NB4 (cell line): ENCODE data around the gene AJUBA.
"Not testable (repeated sequence)": the region's sequence is repeated elsewhere in the genome, so short reads cannot be mapped to it uniquely, and the experiment has no call there.

ENCODE experiments used
- MYC ChIP-seq: IDR thresholded peaks from 2 replicates; pipeline ENCODE4 v1.6.1; 2011; ENCODE audit warnings: low read depth, low read length
- TF ChIP-seq, protein P1 (sequence below): IDR thresholded peaks from one replicate; pipeline ENCODE4 v1.5.1; 2012; ENCODE audit warnings: low read depth, low read length

DNA sequence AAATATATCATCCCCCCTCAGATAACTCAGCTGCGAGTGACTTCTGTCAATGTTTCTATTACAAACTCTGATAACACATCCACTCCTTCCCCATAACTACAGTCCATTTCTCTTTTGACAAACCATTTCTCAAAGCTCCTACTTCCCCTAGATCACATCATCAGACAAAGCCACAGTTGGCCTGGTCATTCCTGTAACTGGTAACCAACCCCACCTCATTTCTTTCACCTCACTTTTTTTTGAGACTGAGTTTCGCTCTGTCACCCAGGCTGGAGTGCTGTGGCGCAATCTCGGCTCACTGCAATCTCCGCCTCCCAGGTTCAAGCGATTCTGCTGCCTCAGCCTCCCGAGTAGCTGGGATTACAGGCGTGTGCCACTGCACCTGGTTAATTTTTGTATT lies 30.6 kb downstream of the AJUBA start:
- TF ChIP-seq, protein P1, sequence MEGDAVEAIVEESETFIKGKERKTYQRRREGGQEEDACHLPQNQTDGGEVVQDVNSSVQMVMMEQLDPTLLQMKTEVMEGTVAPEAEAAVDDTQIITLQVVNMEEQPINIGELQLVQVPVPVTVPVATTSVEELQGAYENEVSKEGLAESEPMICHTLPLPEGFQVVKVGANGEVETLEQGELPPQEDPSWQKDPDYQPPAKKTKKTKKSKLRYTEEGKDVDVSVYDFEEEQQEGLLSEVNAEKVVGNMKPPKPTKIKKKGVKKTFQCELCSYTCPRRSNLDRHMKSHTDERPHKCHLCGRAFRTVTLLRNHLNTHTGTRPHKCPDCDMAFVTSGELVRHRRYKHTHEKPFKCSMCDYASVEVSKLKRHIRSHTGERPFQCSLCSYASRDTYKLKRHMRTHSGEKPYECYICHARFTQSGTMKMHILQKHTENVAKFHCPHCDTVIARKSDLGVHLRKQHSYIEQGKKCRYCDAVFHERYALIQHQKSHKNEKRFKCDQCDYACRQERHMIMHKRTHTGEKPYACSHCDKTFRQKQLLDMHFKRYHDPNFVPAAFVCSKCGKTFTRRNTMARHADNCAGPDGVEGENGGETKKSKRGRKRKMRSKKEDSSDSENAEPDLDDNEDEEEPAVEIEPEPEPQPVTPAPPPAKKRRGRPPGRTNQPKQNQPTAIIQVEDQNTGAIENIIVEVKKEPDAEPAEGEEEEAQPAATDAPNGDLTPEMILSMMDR, result not testable (repeated sequence)
- not testable (repeated sequence) for TF ChIP-seq MYC
